Measurements from ENCODE around the gene METAP1D. TPM values are rescaled to one million over a fixed set of nuclear protein-coding genes. Genes with fewer than 3 reads are reported as not detected.

METAP1D gene
- total and polyA plus RNA-seq, 4 donors: 2.5 to 17.8 (median 3.0) TPM

DNA sequence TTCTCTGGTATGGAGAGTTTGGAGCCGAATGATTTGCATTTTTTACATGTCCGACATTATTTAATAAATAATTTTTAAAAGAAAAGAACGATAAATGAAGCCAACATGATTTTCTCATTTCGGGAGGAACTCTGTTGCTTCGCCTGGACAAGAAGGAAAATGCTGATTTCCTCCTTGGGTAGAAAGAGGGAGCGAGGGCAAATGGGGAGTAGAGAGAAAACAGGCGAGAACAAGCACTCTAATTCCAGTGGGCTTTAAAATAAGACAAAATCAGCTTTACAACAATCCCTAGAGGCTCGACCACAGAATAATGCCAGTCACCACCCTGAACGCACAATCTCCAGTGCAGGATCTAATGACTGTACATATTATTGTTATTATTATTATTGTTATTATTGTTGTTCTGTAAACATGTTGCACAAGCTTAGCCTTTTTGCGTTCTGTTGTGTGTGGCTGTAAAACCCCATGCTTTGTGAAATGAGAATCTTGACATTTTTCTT lies 89.3 kb downstream of the METAP1D start:
- 8 to 16% methylated on average over 10 of the region's 10 CpGs for WGBS, 2 donors
- peak in 2 of 3 donors; percentile 14 to 39 for DNase-seq
- no peak overlapping the region for H3K4me3 ChIP-seq
- TF ChIP-seq, protein P1, sequence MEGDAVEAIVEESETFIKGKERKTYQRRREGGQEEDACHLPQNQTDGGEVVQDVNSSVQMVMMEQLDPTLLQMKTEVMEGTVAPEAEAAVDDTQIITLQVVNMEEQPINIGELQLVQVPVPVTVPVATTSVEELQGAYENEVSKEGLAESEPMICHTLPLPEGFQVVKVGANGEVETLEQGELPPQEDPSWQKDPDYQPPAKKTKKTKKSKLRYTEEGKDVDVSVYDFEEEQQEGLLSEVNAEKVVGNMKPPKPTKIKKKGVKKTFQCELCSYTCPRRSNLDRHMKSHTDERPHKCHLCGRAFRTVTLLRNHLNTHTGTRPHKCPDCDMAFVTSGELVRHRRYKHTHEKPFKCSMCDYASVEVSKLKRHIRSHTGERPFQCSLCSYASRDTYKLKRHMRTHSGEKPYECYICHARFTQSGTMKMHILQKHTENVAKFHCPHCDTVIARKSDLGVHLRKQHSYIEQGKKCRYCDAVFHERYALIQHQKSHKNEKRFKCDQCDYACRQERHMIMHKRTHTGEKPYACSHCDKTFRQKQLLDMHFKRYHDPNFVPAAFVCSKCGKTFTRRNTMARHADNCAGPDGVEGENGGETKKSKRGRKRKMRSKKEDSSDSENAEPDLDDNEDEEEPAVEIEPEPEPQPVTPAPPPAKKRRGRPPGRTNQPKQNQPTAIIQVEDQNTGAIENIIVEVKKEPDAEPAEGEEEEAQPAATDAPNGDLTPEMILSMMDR (IDR thresholded peaks at IDR 0.05; ENCODE audit: control extremely low read depth, extremely low read depth): no peak
- H3K36me3 ChIP-seq (ENCODE audit: control insufficient read depth in 4 of 4, insufficient read depth in 4 of 4, low read length in 4 of 4): no peaks in the 10 kb centered on the region
- no peak overlapping the region for H3K27ac ChIP-seq (ENCODE audit: low read depth in 1 of 2, low read length in 1 of 2)
- peaks cover 19 to 98% (median 96%) of the 10 kb centered on the region in 3 donors for H3K27me3 ChIP-seq (ENCODE audit: control insufficient read depth in 3 of 3, insufficient read depth in 3 of 3, low read length in 2 of 3)
- ATAC-seq (ENCODE audit: insufficient read depth, low FRiP score): no peak
- peaks cover 0 to 23% (median 0%) of the 10 kb centered on the region in 4 donors for H3K9me3 ChIP-seq (ENCODE audit: control insufficient read depth in 4 of 4, insufficient read depth in 3 of 4, low read length in 3 of 4)
- H3K9ac ChIP-seq (ENCODE audit: insufficient read depth in 1 of 2, low read length in 2 of 2): no peak overlapping the region
- H3K4me1 ChIP-seq (ENCODE audit: control insufficient read depth in 5 of 5, insufficient read depth in 5 of 5, low read length in 5 of 5): peaks cover 0 to 22% (median 0%) of the 10 kb centered on the region in 5 donors

- Histone ChIP-seq H3K9me3 (ENCODE audit: control insufficient read depth in 4 of 4, insufficient read depth in 3 of 4, low read length in 3 of 4) (peaks cover 0 to 21% (median 0%) of the 10 kb centered on the region in 4 donors), H3K9ac (ENCODE audit: insufficient read depth in 1 of 2, low read length in 2 of 2) (no peak overlapping the region), H3K4me1 (ENCODE audit: control insufficient read depth in 5 of 5, insufficient read depth in 5 of 5, low read length in 5 of 5) (peaks cover 0 to 17% (median 0%) of the 10 kb centered on the region in 5 donors), H3K4me3 (no peak overlapping the region), H3K36me3 (ENCODE audit: control insufficient read depth in 4 of 4, insufficient read depth in 4 of 4, low read length in 4 of 4) (no peaks in the 10 kb centered on the region), H3K27me3 (ENCODE audit: control insufficient read depth in 3 of 3, insufficient read depth in 3 of 3, low read length in 2 of 3) (peaks cover 18 to 98% (median 93%) of the 10 kb centered on the region in 3 donors), H3K27ac (ENCODE audit: low read depth in 1 of 2, low read length in 1 of 2) (no peak overlapping the region)
- DNase-seq (no peak), ATAC-seq (ENCODE audit: insufficient read depth, low FRiP score) (no peak)
- TF ChIP-seq, protein P1 (IDR thresholded peaks at IDR 0.05; ENCODE audit: control extremely low read depth, extremely low read depth): no peak
- WGBS, 2 donors: 23 to 33% methylated on average over 7 of the region's 7 CpGs
These were observed 89.9 kb downstream of the METAP1D start for GRCh38 chr2:172089633-172090032.

GRCh38 chr2:172090044-172090961 lies 90.5 kb downstream of the METAP1D start:
- DNase-seq: peak in 2 of 3 donors; percentile 3 to 15
- Histone ChIP-seq H3K36me3 (ENCODE audit: control insufficient read depth in 4 of 4, insufficient read depth in 4 of 4, low read length in 4 of 4) (no peaks in the 10 kb centered on the region), H3K4me3 (no peak overlapping the region), H3K27me3 (ENCODE audit: control insufficient read depth in 3 of 3, insufficient read depth in 3 of 3, low read length in 2 of 3) (peaks cover 17 to 99% (median 91%) of the 10 kb centered on the region in 3 donors), H3K4me1 (ENCODE audit: control insufficient read depth in 5 of 5, insufficient read depth in 5 of 5, low read length in 5 of 5) (peaks cover 0 to 19% (median 4%) of the 10 kb centered on the region in 5 donors), H3K9ac (ENCODE audit: insufficient read depth in 1 of 2, low read length in 2 of 2) (no peak overlapping the region), H3K27ac (ENCODE audit: low read depth in 1 of 2, low read length in 1 of 2) (no peak overlapping the region), H3K9me3 (ENCODE audit: control insufficient read depth in 4 of 4, insufficient read depth in 3 of 4, low read length in 3 of 4) (peaks cover 0 to 21% (median 0%) of the 10 kb centered on the region in 4 donors)
- 7 to 8% methylated on average over 39 of the region's 39 CpGs for WGBS, 2 donors
- TF ChIP-seq, protein P1 (IDR thresholded peaks at IDR 0.05; ENCODE audit: control extremely low read depth, extremely low read depth): no peak
- ATAC-seq (ENCODE audit: insufficient read depth, low FRiP score): no peak

Data from lung (tissue), 12 donors.